ENCODE data around the gene LAX1. TPM values are rescaled to one million over a fixed set of nuclear protein-coding genes. Genes with fewer than 3 reads are reported as not detected.
A peak's percentile ranks its signal among the peaks of the same experiment; 100 is the strongest.

Gene LAX1
- total and polyA plus RNA-seq, 2 of the 4 experiments (the other 2 are of a cell fraction), result 0.03 TPM; not detected in 1

GRCh38 chr1:203795441-203796235, 30.7 kb downstream of the LAX1 start, which contains the start of the genes ZBED6 and ZC3H11A:
Gene ZBED6, plus strand, starts transcription at chr1:203795623. Its CDS starts 1,900 bp downstream, at chr1:203797523.
Gene ZC3H11A, plus strand, starts transcription at chr1:203795623. Its CDS starts 21,448 bp downstream, at chr1:203817071.
- Histone ChIP-seq H3K56ac (ENCODE audit: extremely low read depth, insufficient read depth, low read length) (peak within 1 kb of the TSS; percentile 93), H3K23ac (ENCODE audit: low read depth, low read length) (peak within 1 kb of the TSS; percentile 91), H2BK15ac (ENCODE audit: low read depth, low read length) (no peak within 1 kb of the TSS; the same call in 2 of the 3 replicates), H3K4ac (ENCODE audit: low read depth, low read length) (peak within 1 kb of the TSS; percentile 95), H4K91ac (ENCODE audit: insufficient read depth, low read depth, low read length) (peak within 1 kb of the TSS; percentile 93), H4K20me1 (ENCODE audit: insufficient read depth, low read length) (peaks cover 44% of the 10 kb centered on the region), H3K18ac (ENCODE audit: low read depth, low read length) (peak within 1 kb of the TSS; percentile 72), H3K36me3 (ENCODE audit: control insufficient read depth, insufficient read depth, low read length) (peaks cover 14% of the 10 kb centered on the region), H3K4me1 (ENCODE audit: control insufficient read depth, insufficient read depth, low read length) (peaks cover 12% of the 10 kb centered on the region), H3K4me2 (ENCODE audit: low read depth, low read length) (peak within 1 kb of the TSS; percentile 91), H2AFZ (replicated peaks; ENCODE audit: low read length, poor library complexity) (peak within 1 kb of the TSS; percentile 72), H4K8ac (ENCODE audit: low read depth in 2 of 2, low read length in 2 of 2) (peak within 1 kb of the TSS; percentile 35 to 97; a peak in 3 of 4 replicates), H3K9ac (ENCODE audit: low read depth, low read length) (peak within 1 kb of the TSS; percentile 85), H2BK120ac (ENCODE audit: low read depth, low read length) (peak within 1 kb of the TSS; percentile 87), H4K5ac (ENCODE audit: low read depth, low read length) (peak within 1 kb of the TSS; percentile 24), H2BK20ac (ENCODE audit: low read depth, low read length) (peak within 1 kb of the TSS; percentile 46; the same call in 1 of the 2 replicates), H3K27ac (ENCODE audit: insufficient read depth, low read length) (peak within 1 kb of the TSS; percentile 81), H2AK5ac (ENCODE audit: low read depth, low read length) (peak within 1 kb of the TSS; percentile 92), H3K79me1 (ENCODE audit: low read depth in 1 of 2, low read length in 2 of 2) (peaks cover 10 to 44% of the 10 kb centered on the region in 2 experiments; a peak in 3 of 4 replicates), H3K4me3 (ENCODE audit: insufficient read depth, low read depth, low read length) (peak within 1 kb of the TSS; percentile 86), H3K27me3 (ENCODE audit: control insufficient read depth, insufficient read depth, low read length) (no peaks in the 10 kb centered on the region), H2BK5ac (ENCODE audit: low read depth, low read length, poor library complexity, severe bottlenecking) (peak within 1 kb of the TSS; percentile 83), H2AK9ac (replicated peaks; ENCODE audit: low read depth, low read length, poor library complexity) (peak within 1 kb of the TSS; percentile 89), H3K14ac (replicated peaks; ENCODE audit: low read depth, low read length) (peak within 1 kb of the TSS; percentile 100), H3K9me1 (ENCODE audit: insufficient read depth, low read length) (peaks cover 10% of the 10 kb centered on the region), H3K9me3 (ENCODE audit: control insufficient read depth, insufficient read depth, low read length) (peaks cover 2% of the 10 kb centered on the region; the same call in 1 of the 2 replicates)
- peak; percentile 98 for DNase-seq
- peak; percentile 97 for ATAC-seq (ENCODE audit: low read depth)
- BruUV-seq (replicated peaks), result no TSS peak
- intact Hi-C loops (cut with micrococcal nuclease), result loop anchor here (1.0 to 5.0 kb wide), 2 partner anchors 44 to 238 kb away; no protein-coding TSS in a partner anchor
- WGBS, 2 experiments (ENCODE audit: extremely low coverage in 2 of 2, insufficient read length in 1 of 2), result 1% methylated on average over 14 of the region's 59 CpGs; no CpG with 5 or more reads in 1 of the 2 experiments
- ChIA-PET CTCF (no interaction called here), POLR2A (ENCODE audit: unreplicated experiment) (no interaction called here)
- in situ Hi-C loops (cut with MboI; ENCODE audit: low sequenced_read_pairs), result no loop called here
- dilution Hi-C loops (cut with HindIII; ENCODE audit: low sequenced_read_pairs, unreplicated experiment), result no loop called here
- TF ChIP-seq RFX5 (IDR thresholded peaks at IDR 0.05; ENCODE audit: low read depth, low read length), result no peak
- TF ChIP-seq NFE2L2 (IDR thresholded peaks at IDR 0.05; ENCODE audit: low read depth, low read length), result no peak
- no peak for TF ChIP-seq CEBPB (IDR thresholded peaks at IDR 0.05; ENCODE audit: low read depth, low read length)
- TF ChIP-seq CTCF (conservative IDR thresholded peaks at IDR 0.05; ENCODE audit: low read depth, low read length), result no peak
- TF ChIP-seq POLR2A (IDR thresholded peaks at IDR 0.05; ENCODE audit: low read depth, low read length), result peak; percentile 88
- no peak for TF ChIP-seq ELK1 (IDR thresholded peaks at IDR 0.05; ENCODE audit: borderline replicate concordance, low read depth, low read length)
- TF ChIP-seq SMC3 (IDR thresholded peaks at IDR 0.05; ENCODE audit: low read depth, low read length), result no peak
- peak; percentile 96 for TF ChIP-seq BHLHE40 (IDR thresholded peaks at IDR 0.05; ENCODE audit: low read depth, low read length)
- TF ChIP-seq MAZ (IDR thresholded peaks at IDR 0.05; ENCODE audit: borderline replicate concordance, low read depth, low read length), result peak; percentile 57; the same call in 1 of the 2 replicates
- TF ChIP-seq RCOR1 (IDR thresholded peaks at IDR 0.05; ENCODE audit: insufficient replicate concordance, low read length), result no peak
- TF ChIP-seq MAFK (IDR thresholded peaks at IDR 0.05; ENCODE audit: low read depth, low read length), result peak; percentile 45; the same call in 1 of the 2 replicates
- TF ChIP-seq MXI1 (IDR thresholded peaks at IDR 0.05; ENCODE audit: borderline replicate concordance, low read depth, low read length), result no peak
- TF ChIP-seq RAD21 (IDR thresholded peaks at IDR 0.05; ENCODE audit: low read length), result no peak
- no peak for TF ChIP-seq FOS (IDR thresholded peaks at IDR 0.05; ENCODE audit: low read depth, low read length)
- no peak for TF ChIP-seq CHD1 (IDR thresholded peaks at IDR 0.05; ENCODE audit: low read depth, low read length)
